Measurements from ENCODE around the gene MAN2A2.

The MAN2A2 gene

DNA sequence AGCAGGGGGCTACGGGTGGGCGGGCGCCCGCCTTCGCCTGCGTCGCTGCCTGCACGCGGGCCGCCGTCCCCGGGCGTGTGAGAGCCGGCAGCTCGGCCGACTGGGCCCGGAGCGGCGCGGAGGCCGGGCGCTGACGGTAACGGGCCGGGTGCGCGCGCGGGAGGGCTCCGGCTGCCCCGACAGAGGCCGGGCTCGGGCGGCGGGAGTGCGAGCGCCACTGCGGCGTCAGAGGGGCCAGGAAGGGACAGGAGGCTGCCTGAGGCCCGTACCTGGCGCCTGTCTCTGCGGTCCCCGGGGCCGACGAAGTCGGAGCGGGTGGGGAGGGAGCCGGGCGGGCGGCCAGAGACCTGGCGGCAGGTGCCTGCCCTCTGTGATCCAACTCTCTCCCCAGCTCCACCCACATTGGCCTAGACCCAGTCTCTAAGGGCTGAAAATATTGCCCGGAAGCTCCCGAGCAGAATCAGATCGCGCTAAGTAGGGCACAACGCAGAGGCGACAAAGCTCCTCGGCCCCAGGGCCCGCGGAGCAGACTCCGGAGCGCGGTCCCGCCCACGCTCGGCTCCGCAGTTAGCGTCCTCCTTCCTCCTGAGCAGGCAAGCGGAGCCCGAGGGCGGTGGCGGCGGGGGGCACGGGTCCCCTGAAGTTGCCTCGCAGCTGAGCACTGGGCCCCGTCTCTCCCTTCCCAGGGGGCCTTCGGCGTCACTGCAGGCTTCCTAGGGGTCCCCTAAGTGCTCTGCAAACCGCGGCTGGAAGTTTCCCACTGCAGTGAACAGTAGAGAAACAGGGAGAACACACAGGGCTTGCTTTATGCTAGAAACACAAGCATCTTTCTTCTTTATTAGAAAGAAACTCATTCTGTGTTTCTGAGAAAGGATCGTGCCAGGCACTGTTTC lies at the start of gene MAN2A2:
TSS of gene MAN2A2 (plus strand) at position 463 of the 893 bp plus-strand sequence. CDS start 906 bp downstream, outside the sequence.
- DNase-seq: peak; percentile 83 to 86

DNA sequence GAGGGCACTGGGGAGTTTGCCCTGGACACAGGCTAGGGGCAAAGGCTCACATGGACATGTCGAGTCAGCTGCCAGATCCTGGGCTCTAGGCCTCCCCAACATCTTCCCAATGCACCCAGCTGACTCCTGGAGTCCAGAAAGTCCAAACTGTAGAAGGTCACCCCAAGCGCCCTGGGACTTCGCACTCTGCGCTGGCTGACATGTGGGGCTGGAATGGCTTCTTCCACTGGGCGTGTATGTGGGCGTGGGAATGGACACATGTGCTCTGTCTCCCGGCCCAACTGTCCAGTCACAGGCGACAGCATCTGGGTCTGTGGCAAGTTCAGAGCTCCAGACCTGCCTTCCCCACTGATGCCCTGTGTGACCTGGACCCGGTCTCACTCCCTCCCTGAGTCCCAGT lies 48.0 kb upstream of the MAN2A2 start:
- DNase-seq: no peak

DNA sequence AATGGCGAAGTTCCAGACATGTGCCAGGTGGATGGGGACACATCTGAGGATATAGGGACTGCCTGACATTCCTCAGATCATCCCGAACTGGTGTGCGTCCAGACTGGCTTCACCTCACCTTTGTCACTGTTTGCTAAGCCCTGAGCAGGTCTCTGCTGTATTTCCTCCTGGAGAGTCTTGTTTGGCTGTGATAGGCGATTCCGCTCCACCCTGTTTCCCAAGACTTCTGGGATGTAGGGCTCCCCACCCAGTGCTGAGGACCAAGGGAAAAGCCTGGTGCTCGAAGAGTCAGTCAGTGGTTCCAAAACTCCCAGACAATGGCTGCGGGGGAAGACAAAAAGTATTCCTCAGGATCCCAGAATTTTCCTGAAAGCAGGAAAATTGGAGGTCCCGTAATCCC lies 45.8 kb upstream of the MAN2A2 start:
- no peak for DNase-seq

DNA sequence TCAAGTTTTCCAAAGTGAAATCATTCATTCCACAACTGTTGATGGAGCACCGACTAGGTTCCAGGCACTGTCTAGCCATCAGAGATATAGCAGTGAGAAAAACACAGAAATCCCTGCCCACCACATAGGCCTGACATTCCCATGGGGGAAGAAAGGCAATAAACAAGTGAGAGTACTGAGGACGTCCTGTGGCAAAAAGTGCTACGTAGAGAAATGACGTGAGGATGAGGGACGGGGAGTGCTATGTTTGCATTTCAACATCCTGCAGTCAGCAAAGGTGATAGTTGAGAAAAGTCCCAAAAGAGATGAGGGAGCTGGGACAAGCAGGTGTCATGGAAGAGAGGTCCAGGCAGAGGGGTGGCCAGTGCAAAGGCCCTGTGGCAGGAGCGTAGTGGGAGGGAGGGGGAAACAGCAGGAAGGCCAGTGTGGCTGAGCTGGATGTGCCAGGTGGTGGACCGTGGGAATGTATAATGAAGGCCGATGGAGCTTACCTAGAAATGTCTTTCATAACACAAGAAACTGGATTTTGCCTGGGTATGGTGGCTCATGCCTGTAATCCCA lies 45.1 kb upstream of the MAN2A2 start:
- no peak for DNase-seq

DNA sequence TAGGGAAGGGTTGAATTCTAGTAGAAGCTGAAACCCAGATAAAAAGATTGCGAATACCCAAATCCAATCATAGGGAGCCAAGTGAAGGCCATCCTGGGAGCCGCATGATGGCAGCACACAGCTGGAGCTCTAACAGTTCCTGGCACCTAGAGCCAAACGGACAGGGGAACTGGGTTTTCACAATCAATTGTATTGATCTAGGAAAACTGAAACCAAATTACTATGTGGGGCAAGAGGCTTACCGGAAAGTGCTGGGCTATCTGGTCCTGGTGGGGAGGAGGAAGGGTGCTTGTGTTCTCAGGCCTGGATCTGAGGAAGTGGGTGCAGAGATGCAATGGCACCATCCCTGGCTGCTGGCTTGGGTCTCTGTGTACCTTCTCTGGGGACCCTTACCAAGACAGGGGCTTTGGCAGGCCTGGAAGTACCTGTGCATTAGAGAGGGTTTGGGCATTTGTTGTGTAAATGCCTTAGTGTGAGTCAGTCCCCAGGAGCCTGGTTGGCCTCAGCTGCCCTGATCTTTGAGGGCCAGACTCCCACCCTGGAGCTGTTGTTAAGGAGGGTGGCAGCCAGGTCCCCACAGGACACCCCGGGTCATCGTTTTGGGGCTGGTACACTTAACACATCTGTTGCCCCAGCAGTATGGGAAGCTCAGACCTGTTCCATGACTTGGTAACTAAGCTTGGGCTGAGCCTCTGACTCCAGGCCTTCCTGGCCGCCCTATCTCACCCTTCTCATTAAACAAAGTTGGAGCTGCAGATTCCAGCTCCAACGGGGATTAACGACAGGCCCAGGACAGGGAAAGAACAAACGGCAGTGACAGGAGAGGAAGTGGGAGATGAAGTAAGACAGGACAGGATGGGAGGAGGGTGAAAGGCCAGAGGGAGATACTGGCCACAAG lies 43.6 kb upstream of the MAN2A2 start:
- DNase-seq: no peak

DNA sequence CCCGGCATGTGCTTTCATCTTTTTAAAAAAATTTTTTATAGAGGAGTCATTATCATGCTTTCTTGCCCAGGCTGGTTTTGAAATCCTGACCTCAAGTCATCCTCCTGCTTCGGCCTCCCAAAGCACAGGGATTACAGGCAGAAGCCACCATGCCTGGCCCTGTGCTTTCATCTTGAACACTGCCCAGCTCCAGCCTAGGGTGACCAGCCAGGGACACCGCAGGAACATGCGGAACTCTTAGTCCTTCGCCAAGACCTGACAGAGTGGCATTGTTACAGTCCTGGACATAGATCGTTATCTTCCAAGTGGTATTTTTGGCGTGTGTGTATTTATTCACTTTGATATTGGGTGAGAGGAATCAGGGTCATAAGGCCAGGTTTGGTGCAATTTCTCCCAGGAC lies 42.7 kb upstream of the MAN2A2 start:
- no peak for DNase-seq

DNA sequence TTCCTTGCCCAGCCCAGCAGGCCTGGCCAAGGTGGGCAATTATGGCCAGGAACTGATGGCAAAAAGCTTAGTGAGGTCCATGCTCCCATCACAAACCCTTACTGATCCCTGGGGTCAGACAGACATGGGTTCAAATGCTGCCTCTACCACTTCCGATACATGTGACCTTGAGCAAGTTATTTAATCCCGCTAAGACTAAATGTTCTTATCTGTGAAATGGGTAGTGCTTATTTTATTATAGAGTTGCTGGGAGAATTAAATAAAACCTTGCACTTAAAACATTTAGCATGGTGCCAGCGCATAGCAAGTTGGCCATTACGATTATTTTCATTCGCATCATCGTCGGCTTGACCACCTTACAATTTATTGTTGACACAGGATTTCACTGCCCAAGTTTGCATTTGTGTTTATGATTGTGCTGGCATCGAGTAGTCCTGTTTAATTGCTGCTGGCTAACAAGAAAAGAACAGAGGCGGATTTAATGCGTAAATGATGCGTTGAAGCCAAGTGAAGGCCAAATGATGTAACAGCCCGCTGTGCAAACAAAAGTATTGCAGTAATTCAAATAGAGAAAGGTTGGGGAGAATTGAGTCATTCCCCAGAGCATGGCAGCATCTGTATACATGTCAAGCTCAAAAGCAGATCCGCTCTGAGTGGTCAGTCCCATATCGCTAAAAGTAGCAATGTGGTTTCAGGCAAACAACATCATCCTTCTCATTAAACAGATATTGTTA lies 42.0 kb upstream of the MAN2A2 start:
- no peak for DNase-seq

DNA sequence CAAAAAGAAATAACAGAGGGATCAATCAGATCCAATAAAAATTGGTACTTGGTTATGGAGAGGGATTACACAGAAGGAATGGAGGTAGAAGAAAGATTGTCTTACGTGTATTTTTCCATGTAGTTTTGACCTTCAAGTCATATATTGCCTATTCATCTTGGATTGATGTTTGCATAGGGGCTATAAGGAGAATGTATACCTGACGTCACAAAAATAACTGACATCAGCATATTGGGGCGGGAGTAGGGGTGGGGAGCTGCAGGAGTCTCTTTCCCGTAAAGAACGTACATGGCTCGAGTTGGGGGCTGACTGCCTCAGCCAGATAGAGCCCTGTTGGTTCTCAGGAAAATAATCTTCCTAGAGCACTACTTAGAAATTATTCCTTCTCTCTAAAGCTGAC lies 40.6 kb upstream of the MAN2A2 start:
- no peak for DNase-seq

DNA sequence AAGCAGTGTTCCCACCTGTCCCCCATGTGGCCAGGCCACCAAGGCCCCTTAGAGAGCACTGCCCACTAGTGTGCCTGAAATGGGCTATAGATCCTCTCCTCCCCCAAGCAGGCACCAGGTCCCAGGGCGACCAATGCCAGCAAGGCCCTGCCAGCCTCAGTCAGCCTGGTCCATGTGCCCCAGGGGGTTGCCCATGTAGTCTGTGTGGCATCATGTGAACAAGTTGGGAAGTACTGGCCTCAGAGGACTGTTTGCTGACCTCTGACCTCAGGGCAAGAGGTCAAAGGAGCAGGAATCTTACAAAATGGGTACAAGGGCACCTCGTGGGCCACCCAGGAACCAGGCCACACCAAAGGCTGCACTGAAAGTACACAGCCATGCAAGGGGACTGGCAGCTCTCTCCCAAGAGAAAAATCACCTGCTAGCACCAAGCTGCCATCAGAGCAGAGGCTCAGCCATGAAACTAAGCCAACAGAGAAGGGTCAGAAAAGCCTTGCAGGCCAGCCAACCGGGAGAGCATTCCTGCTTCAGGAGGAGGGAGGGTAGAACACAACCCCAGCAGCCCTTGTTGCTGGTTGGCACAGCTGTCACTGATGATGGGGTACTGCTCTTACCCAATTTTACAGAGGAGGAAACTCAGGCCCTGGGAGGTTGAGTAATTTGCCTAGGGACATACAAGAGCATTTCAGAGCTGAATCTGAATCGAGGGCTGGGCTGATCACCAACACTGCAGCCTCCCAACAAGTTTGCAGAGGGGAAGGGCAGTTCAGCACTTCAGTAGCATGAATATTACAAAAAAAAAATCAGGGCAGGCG lies 39.9 kb upstream of the MAN2A2 start:
- DNase-seq: no peak

DNA sequence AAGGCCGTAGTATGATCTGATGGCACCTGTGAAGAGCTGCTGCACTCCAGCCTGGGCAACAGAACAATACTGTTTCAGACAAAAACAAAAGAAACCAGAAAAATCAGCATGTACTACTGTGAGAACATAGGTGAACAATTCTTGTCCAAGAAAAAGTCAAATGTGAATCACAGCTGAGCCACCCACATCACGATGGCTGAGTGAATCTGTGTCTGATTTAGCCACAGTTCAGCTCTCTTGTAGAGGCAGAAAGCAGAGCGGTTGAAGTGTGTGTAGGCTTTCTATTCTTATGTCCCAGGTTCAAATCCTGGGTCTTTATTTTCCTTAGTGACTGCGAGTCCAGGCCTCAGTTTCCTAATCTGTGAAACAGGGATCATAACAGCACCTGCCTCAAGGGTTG lies 39.1 kb upstream of the MAN2A2 start:
- peak in 1 of 2 experiments; percentile 56 for DNase-seq

DNA sequence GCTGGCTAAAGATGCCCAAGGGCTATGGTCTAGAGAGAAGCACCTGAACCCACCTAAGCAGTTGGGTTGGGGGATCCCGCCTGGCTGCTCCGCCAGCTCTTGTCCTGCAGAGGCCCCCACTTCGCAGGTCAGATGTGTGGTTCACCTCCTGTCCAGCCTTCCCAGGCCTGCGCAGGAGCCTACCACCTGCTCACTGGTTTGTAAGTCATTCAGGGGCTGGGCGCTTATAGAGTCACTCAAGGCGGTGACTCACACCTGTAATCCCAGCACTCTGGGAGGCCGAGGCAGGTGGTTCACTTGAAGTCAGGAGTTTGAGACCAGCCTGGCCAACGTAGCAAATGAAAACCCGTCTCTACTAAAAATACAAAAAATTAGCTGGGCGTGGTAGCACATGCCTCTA lies 38.6 kb upstream of the MAN2A2 start:
- no peak for DNase-seq

DNA sequence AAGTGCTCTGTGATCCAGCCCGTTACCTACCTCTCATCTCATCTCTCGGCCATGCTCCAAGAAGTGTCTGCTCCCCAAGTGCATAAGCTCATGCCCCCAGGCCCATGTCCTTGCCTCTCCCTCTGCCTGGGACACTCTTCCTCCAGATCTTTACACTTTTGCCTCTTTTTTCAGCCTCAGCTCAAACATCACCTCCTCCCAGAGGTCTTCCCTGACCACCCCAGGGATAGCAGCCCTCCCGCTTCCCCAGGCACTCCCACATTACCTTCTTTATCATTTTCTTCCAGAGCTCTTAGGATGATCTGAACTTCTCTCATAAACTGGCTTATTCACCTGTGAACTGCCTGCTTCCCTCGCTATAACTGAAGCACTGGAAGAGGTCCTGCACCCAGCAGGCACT lies 37.4 kb upstream of the MAN2A2 start:
- no peak for DNase-seq

DNA sequence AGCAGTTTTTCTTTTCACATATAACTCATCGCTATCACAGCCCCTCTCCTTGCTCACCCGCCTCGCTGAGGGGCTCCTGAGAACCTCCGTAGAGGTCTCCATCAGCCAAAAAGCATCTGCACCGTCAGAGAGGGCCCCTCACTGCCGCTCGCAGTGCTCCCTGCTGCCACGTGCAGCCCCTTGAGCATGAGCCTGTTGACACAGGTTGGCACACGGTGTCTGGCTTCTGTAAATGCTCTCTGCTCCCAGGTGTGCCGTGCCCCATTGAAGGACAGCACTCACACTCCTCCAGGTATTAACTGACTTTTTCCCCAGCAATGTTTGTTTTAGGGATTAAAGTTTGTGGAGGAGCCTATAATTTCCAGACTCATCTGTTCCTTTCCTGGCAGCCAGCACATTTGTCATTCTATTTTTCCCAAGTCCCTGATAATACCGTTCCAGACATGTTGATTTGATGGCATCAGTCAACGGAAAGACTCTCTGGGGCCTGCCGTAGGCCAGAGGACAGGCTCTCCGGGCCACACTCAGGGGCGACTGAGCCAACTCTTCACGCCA lies 36.9 kb upstream of the MAN2A2 start:
- no peak for DNase-seq

DNA sequence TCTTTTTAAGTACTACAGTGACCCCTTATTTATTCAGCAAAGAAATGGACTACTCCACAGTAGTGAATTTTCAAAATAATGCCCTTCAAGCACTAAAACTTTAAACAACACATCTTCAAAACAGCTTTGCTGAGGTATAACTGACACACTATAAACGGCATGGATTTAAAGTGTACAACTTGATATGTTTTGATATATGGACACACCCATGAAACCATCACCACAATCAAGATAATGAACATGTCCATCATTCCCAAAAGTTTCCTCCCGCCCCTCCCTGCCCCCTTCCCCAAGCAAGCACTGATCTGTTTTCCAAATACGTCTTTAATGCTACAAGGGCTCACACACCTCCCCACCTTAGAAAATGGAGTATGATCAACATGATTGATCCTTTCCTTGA lies 36.3 kb upstream of the MAN2A2 start:
- DNase-seq: no peak

DNA sequence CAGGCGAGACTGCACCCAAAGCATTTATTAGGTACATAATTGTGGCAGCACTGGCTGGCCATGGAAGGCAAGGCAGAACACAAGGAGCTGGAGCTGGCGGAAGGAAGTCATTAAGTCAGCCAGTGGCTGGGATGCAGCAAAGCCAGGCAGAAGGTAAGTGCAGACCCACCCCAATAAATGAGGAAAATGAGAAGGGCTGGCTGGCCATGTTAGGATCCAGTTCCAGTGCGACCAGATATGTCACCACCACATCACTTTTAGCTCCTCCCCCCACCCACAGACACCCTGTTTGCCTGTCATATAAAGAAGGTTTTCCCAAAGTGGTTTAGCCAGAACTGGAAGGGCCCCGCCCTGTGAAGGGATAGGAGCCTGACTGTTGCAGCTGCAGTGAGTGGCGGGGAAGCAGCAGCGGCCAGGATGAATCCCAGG lies 34.8 kb upstream of the MAN2A2 start, which contains the start of gene FURIN:
TSS of gene FURIN (plus strand) at position 328 of the 429 bp plus-strand sequence. CDS start 7,153 bp downstream, outside the sequence.
- DNase-seq: peak; percentile 47 to 63

DNA sequence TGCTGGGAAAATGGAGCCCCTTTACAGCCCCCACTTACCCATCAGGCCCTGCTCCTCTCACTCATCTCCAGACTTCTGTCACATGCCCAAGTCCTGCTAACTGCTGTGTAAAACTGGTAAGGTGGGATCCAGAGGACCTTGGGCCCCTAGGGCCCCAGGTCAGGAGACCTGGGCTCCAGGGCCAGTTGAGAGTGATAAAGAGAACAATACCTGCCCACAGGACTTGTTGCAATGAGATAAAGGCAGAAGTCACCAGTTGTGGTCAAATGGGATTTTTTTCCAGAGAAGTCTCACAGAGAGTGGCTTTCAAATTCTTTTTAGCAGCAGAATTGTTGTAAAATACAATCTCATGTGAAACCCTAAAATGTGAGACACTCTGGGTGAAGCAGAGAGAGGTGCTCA lies 34.0 kb upstream of the MAN2A2 start:
- no peak for DNase-seq

DNA sequence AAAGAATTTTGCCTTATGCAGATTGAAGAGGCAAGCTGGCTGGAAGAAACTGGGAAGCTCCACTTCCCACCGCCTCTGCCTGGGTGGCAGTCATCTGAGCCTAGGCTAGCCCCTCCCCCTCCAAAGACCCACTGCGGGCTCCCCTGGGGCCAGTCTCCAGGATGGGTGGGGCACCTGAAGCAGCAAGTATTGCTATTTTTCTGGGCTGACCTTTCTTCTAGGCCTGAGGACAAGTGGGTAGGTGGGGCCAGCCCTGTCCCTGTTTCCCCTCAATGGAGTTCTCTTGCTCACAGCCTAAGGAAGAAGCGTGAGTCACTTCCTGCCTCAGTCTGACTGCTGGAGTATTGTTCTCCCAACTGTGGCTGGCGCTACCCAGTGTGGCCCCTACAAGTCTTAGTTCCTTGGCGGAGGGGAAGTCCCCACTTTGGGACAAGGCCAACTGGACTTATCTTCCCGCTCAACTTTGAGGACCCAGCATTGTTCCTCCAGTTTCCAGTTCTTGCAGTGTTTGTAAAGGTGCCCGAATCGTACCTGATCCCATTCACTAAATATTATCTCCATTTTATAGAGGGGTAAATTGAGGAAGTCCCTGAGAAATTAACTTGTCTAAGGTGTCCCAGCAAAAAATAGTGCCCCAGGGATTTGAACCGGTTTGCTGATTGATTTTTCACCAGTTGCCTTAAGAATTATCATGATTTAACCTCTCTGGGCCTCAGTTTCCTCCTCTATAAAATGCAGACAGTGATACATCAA lies 33.3 kb upstream of the MAN2A2 start:
- DNase-seq: peak; percentile 76 to 85

DNA sequence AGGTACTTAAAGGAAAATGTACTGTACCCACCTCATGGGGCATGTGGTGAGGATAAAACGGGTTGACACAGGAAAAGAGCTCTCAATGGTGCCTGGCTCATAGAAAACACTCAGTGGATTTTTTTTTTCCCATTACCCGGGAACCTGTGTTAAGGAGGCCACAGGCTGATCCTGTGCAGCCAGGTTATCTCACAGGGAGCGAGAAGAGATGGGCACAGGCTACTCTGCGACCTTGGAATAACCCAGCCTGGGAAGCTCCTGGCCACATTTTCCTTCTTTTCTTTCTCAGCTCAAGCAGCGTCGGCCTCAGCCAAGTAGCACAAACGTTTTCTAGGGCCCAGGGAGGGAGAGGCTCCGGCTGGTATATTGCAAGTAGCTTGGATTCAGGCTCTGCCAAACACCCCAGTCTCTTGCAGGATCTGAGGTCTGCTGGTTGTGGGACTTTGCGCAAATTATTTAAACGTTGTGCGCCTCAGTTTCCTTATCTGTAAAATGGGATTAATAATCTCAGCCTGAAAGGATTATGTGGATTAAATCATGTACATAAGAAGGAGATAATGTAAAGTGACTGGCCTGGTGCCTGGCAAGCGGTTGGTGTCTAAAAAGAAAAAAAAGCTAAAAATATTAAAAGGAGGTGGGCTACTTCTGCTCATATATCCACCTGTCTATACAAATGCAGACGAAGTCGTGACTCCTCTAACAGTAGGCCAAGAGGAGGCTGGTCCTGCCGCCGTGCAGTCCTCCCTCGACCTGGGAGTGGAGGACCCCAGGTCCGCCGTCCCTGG lies 32.6 kb upstream of the MAN2A2 start:
- no peak for DNase-seq

DNA sequence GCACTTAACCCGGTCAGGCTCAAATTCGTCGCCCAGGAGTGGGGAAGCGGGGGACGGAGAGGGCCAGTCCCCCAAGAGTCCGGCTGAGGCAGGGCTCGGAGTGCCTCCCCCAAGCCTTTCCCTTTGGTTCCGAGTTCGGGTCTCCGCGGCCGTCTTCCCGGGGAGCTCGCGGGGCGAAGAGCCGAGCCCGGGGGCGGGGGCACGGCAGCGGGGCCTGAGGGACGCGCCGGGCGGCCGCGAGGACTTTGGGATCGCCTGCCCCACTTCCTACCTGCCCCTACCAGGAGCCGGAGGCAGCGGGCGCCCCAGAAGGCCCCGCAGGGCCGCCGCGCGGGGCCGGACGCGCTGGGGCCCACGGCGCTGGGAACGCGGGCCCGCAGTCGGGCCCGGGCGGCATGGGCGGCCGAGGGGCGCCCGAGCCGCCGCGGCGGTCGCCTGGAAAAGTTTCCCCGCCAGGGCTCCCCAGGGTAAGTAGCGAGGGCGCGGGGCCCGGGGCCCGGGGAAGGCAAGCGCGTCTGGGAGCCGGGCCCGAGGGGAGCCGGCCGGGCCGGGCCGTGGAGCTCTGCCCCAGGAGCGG lies 31.9 kb upstream of the MAN2A2 start:
- peak in 1 of 2 experiments; percentile 42 for DNase-seq
